Measurements from ENCODE around the gene BCAP29.

Gene BCAP29

GRCh38 chr7:107667341-107667740 is 87.3 kb downstream of the BCAP29 start:
- no peak for DNase-seq (ENCODE audit: low spot score)

GRCh38 chr7:107668296-107668695 is 88.2 kb downstream of the BCAP29 start:
- DNase-seq (ENCODE audit: low spot score): no peak

Data from kidney capillary endothelial cell (primary cell).